GM10248 (cell line): ENCODE data around the gene TCF20.

Experiments used
- CTCF ChIA-PET: fragments of 300-600 bp; sonication (Branson Sonifier 250); formaldehyde crosslinking; extraction: SDS; loops from one replicate; lab custom pipeline; 2021; ENCODE audit warnings: antibody characterized with exemption; lab: Yijun Ruan, JAX
- POLR2A ChIA-PET: fragments of 350-650 bp; sonication (Branson Sonifier 250); formaldehyde crosslinking; extraction: SDS; loops from one replicate; lab custom pipeline; 2020; ENCODE audit warnings: antibody characterized with exemption; lab: Yijun Ruan, JAX
- DNase-seq: peaks from one replicate; pipeline ENCODE4 v3.0.0; 2012; ENCODE audit errors: extremely low spot score
- TF ChIP-seq, protein P1 (sequence below): IDR thresholded peaks from 2 replicates; pipeline ENCODE4 v1.5.1; 2012; ENCODE audit warnings: mild to moderate bottlenecking, low read depth; ENCODE audit errors: extremely low read depth, missing control alignments, control extremely low read depth

TCF20 gene

GRCh38 chr22:42294034-42294985, 23.9 kb upstream of the TCF20 start:
- ChIA-PET POLR2A (no interaction called here), CTCF (no interaction called here)
- DNase-seq, result no peak
- TF ChIP-seq, protein P1, sequence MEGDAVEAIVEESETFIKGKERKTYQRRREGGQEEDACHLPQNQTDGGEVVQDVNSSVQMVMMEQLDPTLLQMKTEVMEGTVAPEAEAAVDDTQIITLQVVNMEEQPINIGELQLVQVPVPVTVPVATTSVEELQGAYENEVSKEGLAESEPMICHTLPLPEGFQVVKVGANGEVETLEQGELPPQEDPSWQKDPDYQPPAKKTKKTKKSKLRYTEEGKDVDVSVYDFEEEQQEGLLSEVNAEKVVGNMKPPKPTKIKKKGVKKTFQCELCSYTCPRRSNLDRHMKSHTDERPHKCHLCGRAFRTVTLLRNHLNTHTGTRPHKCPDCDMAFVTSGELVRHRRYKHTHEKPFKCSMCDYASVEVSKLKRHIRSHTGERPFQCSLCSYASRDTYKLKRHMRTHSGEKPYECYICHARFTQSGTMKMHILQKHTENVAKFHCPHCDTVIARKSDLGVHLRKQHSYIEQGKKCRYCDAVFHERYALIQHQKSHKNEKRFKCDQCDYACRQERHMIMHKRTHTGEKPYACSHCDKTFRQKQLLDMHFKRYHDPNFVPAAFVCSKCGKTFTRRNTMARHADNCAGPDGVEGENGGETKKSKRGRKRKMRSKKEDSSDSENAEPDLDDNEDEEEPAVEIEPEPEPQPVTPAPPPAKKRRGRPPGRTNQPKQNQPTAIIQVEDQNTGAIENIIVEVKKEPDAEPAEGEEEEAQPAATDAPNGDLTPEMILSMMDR, result no peak

DNA sequence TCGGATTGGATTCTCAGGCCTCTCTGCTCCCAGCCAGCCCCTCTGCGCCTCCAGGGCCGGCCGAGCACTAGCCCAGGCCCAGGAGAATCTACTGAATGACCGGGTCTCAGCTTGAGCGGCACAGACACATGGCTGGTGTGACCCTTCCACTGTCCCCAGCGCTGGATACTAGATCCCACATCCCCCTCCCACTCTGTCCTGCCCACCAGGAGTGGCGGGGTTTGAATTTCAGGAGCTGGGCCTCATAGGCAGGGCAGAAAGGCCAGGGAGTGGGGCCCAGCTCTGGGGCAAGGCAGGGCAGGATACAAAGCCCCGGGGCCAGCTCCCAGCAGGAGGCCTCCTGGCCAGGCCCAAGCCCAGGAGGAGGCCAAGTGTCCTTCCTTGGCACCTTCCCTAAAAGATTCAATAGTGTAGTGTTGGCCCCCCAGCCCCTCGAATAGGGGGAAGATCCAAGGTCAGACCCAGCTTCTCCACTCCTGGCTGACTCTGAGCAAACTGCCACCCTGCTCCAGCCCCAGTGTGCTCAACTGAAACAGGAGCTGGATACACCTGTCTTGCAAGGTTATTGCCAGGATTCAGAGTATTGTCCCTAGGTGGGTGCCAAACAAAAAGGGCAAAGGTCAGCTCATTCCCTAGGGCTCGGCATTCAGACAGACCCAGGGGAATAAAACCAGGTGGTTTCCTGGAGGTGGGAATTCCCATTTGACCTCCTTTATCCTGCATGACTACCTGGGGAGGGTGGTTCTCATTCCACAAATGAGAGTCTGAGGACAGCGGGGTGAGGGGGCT, 22.5 kb upstream of the TCF20 start:
- no peak for DNase-seq
- POLR2A ChIA-PET, result no interaction called here
- CTCF ChIA-PET, result interaction anchor here (1.0 kb wide), 1 partner anchor 14 kb away, joined by 3 read pairs; no protein-coding TSS in a partner anchor
- TF ChIP-seq, protein P1, result no peak

DNA sequence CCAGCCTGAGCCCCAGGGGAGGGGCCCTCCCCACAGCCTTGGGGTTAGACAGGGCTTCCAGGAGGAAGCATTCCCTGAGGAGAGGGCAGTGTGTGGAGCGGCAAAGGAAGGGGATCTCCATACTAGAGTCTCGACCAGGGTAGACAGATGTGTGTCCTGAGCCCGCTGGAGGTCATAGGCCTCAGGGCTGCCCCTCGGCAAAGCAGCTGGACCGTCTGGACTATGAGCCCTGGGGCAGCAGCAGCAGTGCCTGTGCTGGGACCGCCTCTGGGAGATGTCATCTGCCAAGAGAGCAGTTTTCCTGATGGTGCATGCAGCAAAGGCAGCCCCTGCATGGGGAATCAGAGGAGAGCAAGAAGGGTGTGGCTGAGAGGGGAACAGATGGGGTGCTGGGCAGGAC, 20.8 kb upstream of the TCF20 start:
- ChIA-PET POLR2A (no interaction called here), CTCF (no interaction called here)
- TF ChIP-seq, protein P1, result no peak
- no peak for DNase-seq

- CTCF ChIA-PET, result no interaction called here
- POLR2A ChIA-PET, result no interaction called here
- TF ChIP-seq, protein P1, result no peak
- no peak for DNase-seq
Measured at GRCh38 chr22:42289671-42290541, 19.5 kb upstream of the TCF20 start.

DNA sequence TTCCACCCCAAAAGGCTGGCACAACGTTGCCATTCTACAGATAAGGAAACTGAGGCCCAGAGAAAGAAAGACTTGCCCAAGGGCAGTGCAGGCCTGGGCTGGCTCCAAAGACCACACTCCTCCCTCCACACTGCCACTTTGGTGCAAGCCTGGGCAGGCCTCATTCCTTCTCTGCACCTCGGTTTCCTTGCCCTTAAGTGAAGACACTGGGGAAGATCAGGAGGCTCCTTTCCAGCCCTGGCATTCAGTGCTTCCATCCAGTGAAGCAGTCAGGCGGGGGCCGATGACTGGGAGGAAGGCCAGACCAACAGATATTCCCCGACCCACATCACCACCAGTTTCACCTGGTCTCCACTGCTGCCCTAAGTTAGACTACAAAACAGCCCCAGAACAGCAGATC, 18.3 kb upstream of the TCF20 start:
- no peak for DNase-seq
- POLR2A ChIA-PET, result no interaction called here
- TF ChIP-seq, protein P1, result no peak
- CTCF ChIA-PET, result no interaction called here
